H9 (cell line): ENCODE data around the gene EIF4E1B. TPM values are rescaled to one million over a fixed set of nuclear protein-coding genes. Genes with fewer than 3 reads are reported as not detected.

Source experiments
- DNase-seq: peaks from one replicate; pipeline ENCODE4 v3.0.0-alpha.2; 2017
- H2AFZ ChIP-seq: one replicate; pipeline ENCODE4 v1.6.1; 2013; ENCODE audit warnings: mild to moderate bottlenecking, low read length, control low read depth, moderate library complexity
- H2AK5ac ChIP-seq: 2 replicates; pipeline ENCODE4 v1.6.1; 2013; ENCODE audit warnings: low read length, control low read depth, mixed read lengths; ENCODE audit not compliant: insufficient read length
- H2BK120ac ChIP-seq: one replicate; pipeline ENCODE4 v1.6.1; 2013; ENCODE audit warnings: low read depth, mild to moderate bottlenecking, low read length, control low read depth, inconsistent platforms; ENCODE audit not compliant: poor library complexity, severe bottlenecking
- H2BK12ac ChIP-seq: 2 replicates; pipeline ENCODE4 v1.6.1; 2013; ENCODE audit warnings: low read length, control low read depth, mixed read lengths, low read depth; ENCODE audit not compliant: insufficient read length
- H2BK15ac ChIP-seq: 2 replicates; pipeline ENCODE4 v1.6.1; 2013; ENCODE audit warnings: low read depth, low read length, control low read depth
- H2BK20ac ChIP-seq: one replicate; pipeline ENCODE4 v1.6.1; 2013; ENCODE audit warnings: low read depth, mild to moderate bottlenecking, low read length, control low read depth, inconsistent platforms; ENCODE audit not compliant: poor library complexity, severe bottlenecking
- H2BK5ac ChIP-seq: 2 replicates; pipeline ENCODE4 v1.6.1; 2013; ENCODE audit warnings: low read length, control low read depth, mixed read lengths; ENCODE audit not compliant: insufficient read length
- H3K14ac ChIP-seq: 2 replicates; pipeline ENCODE4 v1.6.1; 2013; ENCODE audit warnings: low read length, control low read depth; ENCODE audit not compliant: insufficient read depth
- H3K18ac ChIP-seq: 2 replicates; pipeline ENCODE4 v1.6.1; 2013; ENCODE audit warnings: low read depth, mild to moderate bottlenecking, mixed read lengths, low read length, control low read depth; ENCODE audit not compliant: insufficient read length
- H3K23ac ChIP-seq: 2 replicates; pipeline ENCODE4 v1.6.1; 2013; ENCODE audit warnings: low read length, control low read depth, mixed read lengths, low read depth; ENCODE audit not compliant: insufficient read length
- H3K23me2 ChIP-seq: 2 replicates; pipeline ENCODE4 v1.6.1; 2013; ENCODE audit warnings: low read depth, mild to moderate bottlenecking, mixed read lengths, low read length, control low read depth; ENCODE audit not compliant: insufficient read length, poor library complexity, severe bottlenecking
- H3K27ac ChIP-seq: 2 replicates; pipeline ENCODE4 v1.5.1; 2013; ENCODE audit warnings: low read length, control low read depth, mixed read lengths, low read depth; ENCODE audit not compliant: insufficient read length
- H3K27me3 ChIP-seq: 2 replicates; pipeline ENCODE4 v1.6.1; 2013; ENCODE audit warnings: low read length, control low read depth, inconsistent platforms; ENCODE audit not compliant: insufficient read depth
- H3K4ac ChIP-seq: 2 replicates; pipeline ENCODE4 v1.6.1; 2013; ENCODE audit warnings: low read depth, mild to moderate bottlenecking, control low read depth, inconsistent platforms, low read length, moderate library complexity
- H3K4me1 ChIP-seq: 2 replicates; pipeline ENCODE4 v1.6.1; 2013; ENCODE audit warnings: low read length, control low read depth, inconsistent platforms; ENCODE audit not compliant: insufficient read depth
- H3K4me2 ChIP-seq: 2 replicates; pipeline ENCODE4 v1.6.1; 2013; ENCODE audit warnings: low read length, control low read depth, mixed read lengths; ENCODE audit not compliant: insufficient read length, insufficient read depth
- H3K56ac ChIP-seq: 2 replicates; pipeline ENCODE4 v1.6.1; 2013; ENCODE audit warnings: low read depth, mild to moderate bottlenecking, mixed read lengths, low read length, control low read depth; ENCODE audit not compliant: insufficient read length
- H3K79me1 ChIP-seq: 2 replicates; pipeline ENCODE4 v1.6.1; 2013; ENCODE audit warnings: low read depth, mild to moderate bottlenecking, moderate library complexity, low read length, control low read depth, inconsistent platforms; ENCODE audit not compliant: insufficient read depth, poor library complexity, severe bottlenecking
- H3K79me2 ChIP-seq: 2 replicates; pipeline ENCODE4 v1.6.1; 2013; ENCODE audit warnings: low read length, control low read depth, inconsistent platforms; ENCODE audit not compliant: insufficient read depth
- H3K9ac ChIP-seq: 2 replicates; pipeline ENCODE4 v1.6.1; 2013; ENCODE audit warnings: low read length, control low read depth, mixed read lengths; ENCODE audit not compliant: insufficient read length; ENCODE audit errors: extremely low read depth
- H3K9me3 ChIP-seq: one replicate; pipeline ENCODE4 v1.6.1; 2013; ENCODE audit warnings: low read depth, low read length, inconsistent platforms; ENCODE audit not compliant: control insufficient read depth
- H3T11ph ChIP-seq: one replicate; pipeline ENCODE4 v1.6.1; 2013; ENCODE audit warnings: mild to moderate bottlenecking, low read length, control low read depth, inconsistent platforms
- H4K20me1 ChIP-seq: one replicate; pipeline ENCODE4 v1.6.1; 2013; ENCODE audit not compliant: control insufficient read depth, insufficient read length, insufficient read depth
- H4K5ac ChIP-seq: 2 replicates; pipeline ENCODE4 v1.6.1; 2013; ENCODE audit warnings: low read depth, mild to moderate bottlenecking, mixed read lengths, low read length, control low read depth; ENCODE audit not compliant: insufficient read length
- H4K8ac ChIP-seq: replicated peaks from 2 replicates; pipeline ENCODE4 v1.6.1; 2013; ENCODE audit warnings: low read length, control low read depth, mixed read lengths, low read depth; ENCODE audit not compliant: insufficient read length
- H4K91ac ChIP-seq: 2 replicates; pipeline ENCODE4 v1.6.1; 2013; ENCODE audit warnings: low read depth, mild to moderate bottlenecking, moderate library complexity, mixed read lengths, low read length, control low read depth; ENCODE audit not compliant: insufficient read length
- H3K27ac Mint-ChIP-seq, 3 experiments: 2 replicates in 2 of 3; 3 replicates in 1 of 3; pipeline ENCODE4 v1.8.0; 2020 to 2021; ENCODE audit warnings: mixed read lengths in 3 of 3, mild to moderate bottlenecking in 1 of 3, moderate library complexity in 1 of 3
- H3K27me3 Mint-ChIP-seq: 2 replicates; pipeline ENCODE4 v1.8.0; 2021; ENCODE audit warnings: low read depth, mild to moderate bottlenecking, moderate library complexity, mixed read lengths
- H3K36me3 Mint-ChIP-seq, 3 experiments: 2 replicates in 2 of 3; 3 replicates in 1 of 3; pipeline ENCODE4 v1.8.0; 2020 to 2021; ENCODE audit warnings: low read depth in 3 of 3, mixed read lengths in 3 of 3; ENCODE audit not compliant: insufficient read depth in 1 of 3
- H3K4me1 Mint-ChIP-seq, 2 experiments: 2 replicates each; pipeline ENCODE4 v1.8.0; 2020; ENCODE audit warnings: mixed read lengths in 2 of 2
- H3K4me3 Mint-ChIP-seq, 2 experiments: 2 replicates in 1 of 2; 3 replicates in 1 of 2; pipeline ENCODE4 v1.8.0; 2020 to 2021; ENCODE audit warnings: mild to moderate bottlenecking in 2 of 2, mixed read lengths in 2 of 2, moderate library complexity in 1 of 2
- H3K9me3 Mint-ChIP-seq, 2 experiments: 2 replicates in 1 of 2; 3 replicates in 1 of 2; pipeline ENCODE4 v1.8.0; 2020; ENCODE audit warnings: mild to moderate bottlenecking in 2 of 2, mixed read lengths in 2 of 2, moderate library complexity in 1 of 2
- CTCF ChIP-seq: fragments of 200-600 bp; sonication (generic); conservative IDR thresholded peaks from 3 replicates; pipeline ENCODE4 v1.8.0; 2021; ENCODE audit warnings: antibody characterized with exemption, mild to moderate bottlenecking
- whole genome bisulfite sequencing: extraction: QIAGEN DNeasy Blood & Tissue Kit; methylation state at CpG from one replicate; pipeline ENCODE4 v1.1.7; 2013; ENCODE audit warnings: missing lambda C conversion rate, low lambda C conversion rate, mixed read lengths; ENCODE audit not compliant: insufficient read length; ENCODE audit errors: extremely low coverage; 5-methylcytosine and 5-hydroxymethylcytosine counted together
- total RNA-seq: library from RNA; stranded (reverse); gene quantifications from 2 replicates; pipeline ENCODE4 v1.2.1, GENCODE V29; 2021

EIF4E1B gene
- total RNA-seq, 1 experiment from 2014 or later, result 1.3 TPM

GRCh38 chr5:176679365-176680225, 49.1 kb downstream of the EIF4E1B start:
- Histone ChIP-seq H3K14ac (no peak overlapping the region; the same call in 1 of the 2 replicates), H2BK20ac (no peak overlapping the region), H3K4me2 (no peak overlapping the region), H4K91ac (no peak overlapping the region), H2BK5ac (no peak overlapping the region), H3K18ac (no peak overlapping the region), H3K79me2 (no peaks in the 10 kb centered on the region), H2BK15ac (no peak overlapping the region), H2AFZ (no peak overlapping the region), H2BK120ac (no peak overlapping the region), H4K20me1 (no peaks in the 10 kb centered on the region), H2AK5ac (no peak overlapping the region), H3K79me1 (no peaks in the 10 kb centered on the region), H3K9ac (no peak overlapping the region), H3K27me3 (no peaks in the 10 kb centered on the region), H3K56ac (no peak overlapping the region), H3K4ac (no peak overlapping the region), H3K4me1 (no peaks in the 10 kb centered on the region), H3K23ac (no peak overlapping the region), H4K5ac (no peak overlapping the region), H3T11ph (no peak overlapping the region), H3K27ac (no peak overlapping the region), H2BK12ac (no peak overlapping the region), H4K8ac (no peak overlapping the region), H3K9me3 (no peaks in the 10 kb centered on the region), H3K23me2 (no peaks in the 10 kb centered on the region)
- Mint-ChIP-seq H3K4me3 (no peak overlapping the region), H3K4me1 (peaks cover 10 to 22% of the 10 kb centered on the region in 2 experiments), H3K27ac (no peak overlapping the region), H3K27me3 (peaks cover 12% of the 10 kb centered on the region), H3K36me3 (peaks cover 0 to 4% (median 0%) of the 10 kb centered on the region in 3 experiments; a peak in 2 of 7 replicates), H3K9me3 (peaks cover 0 to 4% of the 10 kb centered on the region in 2 experiments; a peak in 1 of 5 replicates)
- WGBS, result no CpG with 5 or more reads among the region's 31 CpGs
- DNase-seq, result no peak
- no peak for TF ChIP-seq CTCF
